GM18499 (cell line): ENCODE measurements around the gene UST.
"Not testable (repeated sequence)": the region's sequence is repeated elsewhere in the genome, so short reads cannot be mapped to it uniquely, and the experiment has no call there.

Experiments
- ATAC-seq: cut with Tn5 transposase; IDR thresholded peaks from one replicate; pipeline ENCODE4 v1.9.1; 2021; ENCODE audit warnings: moderate number of reproducible peaks; ENCODE audit not compliant: insufficient read depth, unreplicated experiment

Gene UST

DNA sequence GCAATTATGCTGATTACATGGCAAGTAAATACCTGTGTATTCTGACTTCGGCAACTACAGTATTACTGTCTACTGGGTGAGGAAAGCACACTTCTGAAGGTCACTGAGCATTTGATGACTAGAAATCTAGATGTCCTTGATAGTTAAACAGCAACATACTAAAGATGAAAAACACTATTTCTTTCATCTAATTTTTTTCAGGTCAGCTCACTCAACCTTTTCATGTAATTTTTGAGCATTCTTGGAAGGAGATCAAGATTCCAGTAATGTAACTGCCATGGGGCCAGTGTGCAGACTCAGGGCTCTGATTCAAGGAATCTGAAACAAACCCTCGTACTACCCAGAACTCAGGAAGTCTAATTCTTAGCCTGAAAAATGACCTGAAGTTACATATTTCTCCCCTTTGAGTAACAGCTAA lies 348.1 kb downstream of the UST start:
- ATAC-seq, result no peak

DNA sequence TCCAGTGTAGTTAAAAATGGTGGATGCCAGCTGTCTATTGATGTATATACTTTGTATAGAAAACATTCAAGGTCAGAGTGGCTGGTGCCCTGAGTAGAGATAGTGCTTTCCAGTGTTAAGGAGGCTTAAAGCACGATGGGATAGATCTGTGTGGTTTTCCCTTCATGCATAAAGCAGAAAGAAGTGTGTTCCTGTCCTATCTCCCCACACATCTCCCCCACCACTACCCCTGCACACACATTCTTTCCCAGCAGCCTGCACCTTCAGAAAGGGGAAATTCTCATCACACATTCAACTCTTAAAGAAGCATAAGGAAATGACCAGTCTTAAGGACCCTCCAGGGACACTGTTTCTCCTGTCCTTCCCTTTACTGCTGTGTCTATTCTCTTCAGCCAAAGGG lies 349.0 kb downstream of the UST start:
- ATAC-seq, result no peak

DNA sequence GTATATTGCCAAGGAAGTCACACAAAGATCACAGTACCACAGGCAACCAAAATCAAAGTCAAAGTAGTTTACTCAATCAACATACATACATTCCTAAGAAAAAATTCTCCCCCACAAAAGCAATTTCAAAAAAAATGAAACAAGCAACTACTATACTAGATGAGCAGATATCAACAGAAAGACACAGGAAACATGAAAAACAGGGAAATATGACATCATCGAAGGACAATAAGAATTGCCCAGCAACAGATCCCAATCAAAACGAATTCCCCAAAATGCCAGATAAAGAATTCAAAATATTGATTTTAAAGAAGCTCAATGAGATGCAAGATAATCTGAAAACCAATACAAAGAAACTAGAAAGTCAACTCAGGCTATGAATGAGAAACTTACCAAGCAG lies 351.0 kb downstream of the UST start:
- ATAC-seq, result no peak

DNA sequence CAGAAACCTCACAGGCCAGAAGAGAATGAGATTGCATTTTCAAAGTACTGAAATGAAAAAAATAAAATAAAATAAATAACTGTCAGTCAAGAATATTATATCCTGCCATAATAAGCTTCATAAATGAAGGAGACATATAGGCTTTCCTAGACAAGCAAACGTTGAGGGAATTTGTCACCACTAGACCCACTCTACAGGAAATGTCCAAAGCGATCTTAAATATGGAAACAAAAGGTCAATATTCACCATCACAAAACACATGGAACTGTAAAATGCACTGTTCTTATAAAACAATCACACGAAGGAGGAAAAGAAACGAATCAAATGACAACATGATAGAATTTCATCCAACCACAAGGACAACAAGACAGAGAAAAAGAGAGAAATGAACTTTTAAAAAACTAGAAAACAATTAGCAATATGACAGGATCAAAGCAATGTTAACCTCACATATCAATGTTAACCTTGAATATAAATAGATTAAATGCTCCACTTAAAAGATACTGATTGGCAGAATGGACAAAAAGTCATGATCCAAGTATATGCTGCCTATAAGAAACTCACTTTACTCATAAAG lies 352.0 kb downstream of the UST start:
- no peak for ATAC-seq

DNA sequence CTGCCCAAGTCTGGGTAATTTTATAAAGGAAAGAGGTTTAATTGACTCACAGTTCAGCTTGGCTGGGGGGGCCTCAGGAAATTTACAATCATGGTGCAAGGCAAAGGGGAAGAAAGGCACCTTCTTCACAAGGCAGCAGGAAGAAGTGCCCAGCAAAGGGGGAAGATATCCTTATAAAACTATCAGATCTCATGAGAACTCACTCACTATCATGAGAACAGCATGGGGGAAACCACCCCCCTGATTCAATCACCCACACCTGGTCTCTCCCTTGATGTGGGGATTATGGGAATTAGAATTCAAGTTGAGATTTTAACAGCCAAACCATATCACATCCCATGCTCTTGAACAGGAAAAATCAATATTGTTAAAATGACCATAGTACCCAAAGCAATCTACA lies 355.5 kb downstream of the UST start:
- no peak for ATAC-seq

DNA sequence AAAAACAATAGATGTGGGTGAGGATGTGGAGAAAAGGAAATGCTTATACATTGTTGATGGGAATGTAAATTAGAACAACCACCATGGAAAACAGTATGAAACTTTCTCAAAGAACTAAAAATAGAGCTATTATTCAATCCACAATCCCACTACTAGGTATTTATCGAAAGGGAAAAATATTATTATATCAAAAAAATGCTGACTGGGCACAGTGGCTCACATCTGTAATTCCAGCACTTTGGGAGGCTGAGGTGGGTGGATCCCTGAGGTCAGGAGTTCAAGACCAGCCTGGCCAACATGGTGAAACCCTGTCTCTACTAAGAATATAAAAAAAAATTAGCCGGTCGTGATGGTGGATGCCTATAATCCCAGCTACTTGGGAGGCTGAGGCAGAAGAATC lies 357.1 kb downstream of the UST start:
- ATAC-seq, result not testable (repeated sequence)

DNA sequence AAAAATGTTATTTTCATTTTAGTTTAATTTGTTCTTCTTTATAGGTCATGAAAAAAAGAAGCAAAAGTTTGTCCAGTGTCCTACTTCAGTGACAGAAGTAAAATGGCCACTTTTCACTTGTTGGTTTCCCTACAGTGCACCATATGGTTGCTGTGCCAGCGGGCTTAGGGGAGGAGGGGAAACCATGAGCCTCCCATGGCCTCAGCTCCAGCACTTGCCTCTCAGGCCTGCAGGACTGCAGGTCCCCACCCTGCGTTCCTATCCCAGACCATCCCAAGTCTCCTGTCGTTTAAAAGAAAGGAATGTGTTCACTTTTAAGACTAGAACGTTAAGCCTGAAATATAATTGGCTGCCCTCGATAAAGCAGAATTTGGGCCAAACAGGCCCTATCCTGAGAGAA lies 360.7 kb downstream of the UST start:
- no peak for ATAC-seq

DNA sequence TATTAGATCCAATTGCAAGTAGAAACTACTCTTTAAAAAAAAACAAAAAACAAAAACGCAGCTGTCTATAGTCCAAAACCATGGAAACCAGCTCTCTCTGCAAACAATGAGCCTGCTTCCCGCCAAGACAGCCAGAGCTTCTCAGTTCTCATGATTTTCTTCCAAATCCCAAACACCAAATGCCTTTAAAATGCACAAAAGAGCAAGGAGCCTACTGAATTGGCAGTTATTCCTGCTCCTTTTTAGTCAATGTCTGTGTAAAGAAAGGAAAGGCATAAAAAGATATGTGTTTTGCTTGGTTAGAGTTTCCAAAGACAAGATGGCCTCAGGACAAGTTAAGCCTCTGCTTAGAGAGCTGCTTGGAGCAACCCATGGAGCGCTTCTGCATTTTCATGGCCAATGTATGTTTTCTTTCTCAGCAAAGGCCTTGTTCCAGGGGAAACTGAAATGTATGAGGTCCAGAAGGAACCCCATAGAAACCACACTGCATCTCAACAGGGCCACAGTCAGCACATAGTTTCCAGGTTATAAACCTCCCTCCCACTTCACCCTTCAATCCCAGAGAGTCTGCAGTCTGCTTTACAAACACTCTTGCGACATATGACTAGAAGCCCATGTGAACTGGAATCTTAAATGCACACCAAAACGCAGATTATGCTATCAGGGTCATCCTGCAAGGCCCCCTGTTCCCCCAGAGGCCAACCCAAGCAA lies 361.4 kb downstream of the UST start:
- ATAC-seq, result no peak

DNA sequence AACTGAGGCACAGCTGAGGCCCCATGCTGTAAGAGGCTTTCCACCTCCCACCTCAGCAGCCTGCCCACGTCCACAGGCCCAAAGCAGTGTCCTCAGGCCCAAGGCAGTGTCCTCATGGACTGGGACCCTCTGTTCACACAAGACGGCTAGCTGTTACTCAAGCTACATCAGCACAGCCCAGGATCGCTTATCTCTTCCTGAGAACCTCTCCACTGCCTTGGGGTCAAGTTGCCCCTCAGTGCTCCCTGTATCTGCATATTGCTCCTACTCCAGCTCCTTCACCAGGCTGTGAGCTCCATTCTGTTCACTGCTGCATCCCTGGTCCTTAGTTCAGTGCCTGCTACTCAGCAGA lies 361.9 kb downstream of the UST start:
- ATAC-seq, result no peak

DNA sequence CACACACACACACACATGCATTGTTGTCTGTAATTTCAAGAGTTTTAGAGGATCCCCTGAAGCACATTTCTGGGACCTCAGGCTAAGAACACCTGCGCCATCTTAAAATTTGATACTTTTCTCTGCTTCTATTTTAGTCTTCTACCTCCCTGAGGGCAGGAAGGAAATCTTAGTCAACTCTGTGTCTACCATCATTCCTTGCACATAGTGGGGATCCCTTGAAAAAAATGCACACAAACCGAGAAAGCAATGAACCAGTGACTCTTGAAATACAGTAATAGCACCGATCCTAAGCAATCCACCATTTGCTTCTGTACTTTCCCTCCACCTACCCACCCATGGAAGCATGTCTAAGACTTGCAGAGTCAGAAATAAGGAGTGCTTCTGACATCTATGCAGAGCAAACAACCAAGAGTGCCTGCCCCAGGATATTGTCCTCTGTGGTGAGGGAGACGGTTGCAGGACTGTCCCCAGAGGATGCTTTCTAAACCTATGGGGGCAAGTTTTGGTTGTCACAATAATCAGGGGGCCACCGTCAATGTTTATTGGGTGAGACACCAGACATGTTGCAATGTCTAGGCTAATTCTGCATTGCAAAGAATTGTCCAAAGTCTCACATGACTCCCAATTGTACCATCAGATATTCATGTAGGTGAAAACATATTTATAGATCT lies 362.7 kb downstream of the UST start:
- no peak for ATAC-seq

DNA sequence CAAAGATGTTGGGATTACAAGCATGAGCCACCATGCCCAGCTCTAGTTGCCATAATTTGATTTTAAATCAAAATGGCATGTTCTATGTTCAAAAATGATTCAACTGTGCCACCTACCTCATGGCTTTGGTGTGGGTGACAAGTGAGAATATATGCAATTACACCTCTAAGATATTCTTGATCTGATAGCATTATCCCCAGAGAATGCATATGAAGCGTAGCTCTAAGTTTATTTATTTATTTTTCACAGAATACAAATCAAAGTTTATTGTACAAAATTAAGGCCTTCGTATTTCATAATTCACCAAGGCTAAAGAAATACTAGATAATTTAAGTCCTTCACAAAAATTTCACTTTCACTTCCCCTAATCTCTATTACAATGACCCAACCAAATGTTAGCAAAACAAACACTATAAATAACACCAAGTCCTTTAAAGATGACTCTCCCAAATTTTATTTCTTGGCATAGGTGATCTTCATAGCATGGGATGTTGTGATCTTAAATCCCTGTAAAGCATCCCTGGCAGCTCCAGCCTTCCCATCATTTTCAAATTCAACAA lies 364.8 kb downstream of the UST start:
- no peak for ATAC-seq

DNA sequence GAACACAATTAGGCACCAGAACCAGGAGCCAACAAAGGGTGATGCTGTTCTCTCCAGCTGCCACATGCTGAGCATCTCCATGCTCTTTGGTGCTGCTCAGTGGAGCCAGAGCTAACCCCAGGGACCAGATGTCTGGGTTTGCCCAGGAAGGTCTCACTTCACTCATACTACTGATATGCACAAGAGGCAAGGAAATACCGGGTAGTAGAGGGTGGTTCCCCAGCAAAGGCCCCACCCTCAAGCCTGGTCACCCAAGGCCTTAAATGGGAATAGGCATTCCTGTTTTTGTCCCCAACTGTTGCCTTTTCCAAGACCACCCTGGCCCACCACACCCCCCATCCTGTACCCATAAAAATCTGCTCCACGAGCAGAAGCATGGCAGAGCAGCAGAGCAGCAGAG lies 366.1 kb downstream of the UST start:
- no peak for ATAC-seq

DNA sequence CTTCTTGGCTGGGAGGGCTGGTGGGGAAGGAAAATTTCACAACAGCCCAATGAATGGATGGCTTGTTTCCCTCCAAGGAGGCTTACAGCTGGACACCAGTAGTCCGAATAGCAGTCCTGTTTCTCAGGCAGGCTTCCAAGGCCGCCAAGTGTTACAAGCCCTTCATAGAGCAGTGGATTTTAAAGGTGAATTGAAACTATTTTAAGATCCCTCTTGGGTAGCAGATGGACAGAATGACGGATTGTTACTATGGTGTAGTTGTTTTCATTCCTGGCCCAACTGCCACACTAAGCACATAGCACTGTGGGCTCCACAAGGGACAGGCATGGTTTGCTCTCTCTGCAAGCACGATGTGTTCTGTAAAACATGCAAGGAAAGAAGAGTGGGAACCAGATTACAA lies 367.3 kb downstream of the UST start:
- ATAC-seq, result no peak

DNA sequence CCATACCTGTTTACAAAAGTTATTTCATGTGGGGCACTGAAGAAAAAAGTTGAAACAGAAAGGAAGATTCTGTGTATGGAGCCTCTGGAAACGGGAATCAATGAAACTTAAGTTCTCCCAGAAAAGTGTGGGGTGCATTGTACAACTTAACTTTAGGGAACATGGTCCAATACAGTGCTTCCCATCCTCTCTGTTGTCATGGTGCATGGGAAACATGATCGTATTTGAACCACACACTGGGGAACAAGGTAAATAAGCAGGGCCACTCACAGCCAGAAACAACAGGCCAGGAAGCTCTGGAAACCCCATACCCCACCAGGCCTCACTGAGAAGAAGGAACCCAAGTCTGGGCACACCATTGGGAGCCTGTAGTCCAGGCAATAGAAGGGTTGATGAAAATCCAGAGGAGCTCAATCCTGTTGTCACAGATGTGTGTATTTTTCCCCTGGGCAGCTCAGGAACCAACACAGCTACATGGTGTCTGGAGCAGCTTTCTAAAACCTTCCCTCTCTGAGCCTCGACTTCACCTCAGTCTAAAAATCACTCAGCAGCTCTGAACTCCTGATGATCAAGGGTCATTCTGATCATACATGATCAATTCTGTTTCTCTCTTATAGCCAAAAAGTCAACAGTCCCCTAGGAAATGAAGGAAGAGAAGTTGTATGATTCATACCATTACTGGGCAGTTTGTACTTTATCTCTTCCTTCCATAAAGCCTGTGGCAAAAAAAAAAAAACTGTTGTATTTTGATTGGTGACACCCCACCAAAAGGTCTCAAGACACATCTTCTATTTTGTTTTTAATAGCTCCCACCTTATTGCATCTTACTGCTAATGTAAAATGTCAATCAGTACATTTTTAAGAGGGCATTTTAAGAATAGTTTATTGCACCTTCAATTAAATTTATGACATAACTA lies 372.2 kb downstream of the UST start:
- no peak for ATAC-seq

DNA sequence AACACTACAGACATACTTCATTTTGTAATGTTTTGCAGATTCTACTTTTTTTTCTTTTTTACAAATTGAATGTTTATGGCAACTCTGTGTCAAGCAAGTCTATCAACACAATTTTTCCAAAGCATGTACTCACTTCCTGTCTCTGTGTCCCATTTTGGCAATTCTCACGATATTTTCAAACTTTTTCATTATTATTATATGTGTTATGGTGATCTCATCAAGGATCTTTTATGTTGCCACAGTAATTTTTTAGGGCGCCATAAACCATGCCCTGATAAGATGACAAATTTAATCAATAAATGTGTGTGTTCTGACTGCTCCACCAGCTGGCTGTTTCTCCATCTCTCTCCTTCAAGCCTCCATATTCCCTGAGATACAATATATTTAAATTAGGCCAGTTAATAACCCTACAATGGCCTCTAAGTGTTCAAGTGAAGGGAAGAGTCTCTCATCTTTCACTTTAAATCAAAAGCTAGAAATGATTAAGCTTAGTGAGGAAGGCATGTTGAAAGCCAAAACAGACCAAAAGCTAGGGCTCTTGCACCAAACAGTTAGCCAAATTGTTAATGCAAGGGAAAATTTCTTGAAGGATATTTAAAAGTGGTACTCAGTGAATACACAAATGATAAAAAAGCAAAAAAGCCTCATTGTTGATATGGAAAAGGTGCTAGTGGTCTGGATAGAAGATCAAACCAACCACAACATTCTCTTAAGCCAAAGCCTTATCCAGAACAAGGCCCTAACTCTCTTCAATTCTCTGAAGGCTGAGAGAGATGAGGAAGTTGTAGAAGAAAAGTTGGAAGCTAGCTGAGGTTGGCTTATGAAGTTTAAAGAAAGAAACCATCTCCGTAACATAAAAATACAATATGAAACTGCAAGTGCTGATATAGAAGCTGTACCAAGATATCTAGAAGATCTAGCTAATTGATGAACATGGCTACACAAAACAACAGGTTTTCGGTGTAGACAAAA lies 376.3 kb downstream of the UST start:
- ATAC-seq, result no peak

DNA sequence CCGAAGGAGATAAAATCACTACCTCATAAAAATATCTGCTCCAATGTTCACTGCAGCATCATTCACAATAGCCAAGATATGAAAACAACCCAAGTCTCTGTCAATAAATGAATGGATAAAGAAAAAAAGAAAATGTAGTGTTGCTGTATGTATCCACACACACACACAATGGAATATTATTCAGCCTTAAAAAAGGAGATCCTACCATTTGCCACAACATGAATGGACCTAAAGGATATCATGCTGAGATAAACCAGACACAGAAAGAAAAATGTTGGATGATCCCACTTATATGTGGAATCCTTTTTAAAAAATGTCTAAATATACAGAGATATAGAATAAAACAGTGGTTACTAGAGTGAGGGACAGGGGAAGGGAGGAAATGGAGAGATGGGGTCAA lies 378.5 kb downstream of the UST start:
- ATAC-seq, result no peak
